ENCODE measurements around the gene SDF2.

DNA sequence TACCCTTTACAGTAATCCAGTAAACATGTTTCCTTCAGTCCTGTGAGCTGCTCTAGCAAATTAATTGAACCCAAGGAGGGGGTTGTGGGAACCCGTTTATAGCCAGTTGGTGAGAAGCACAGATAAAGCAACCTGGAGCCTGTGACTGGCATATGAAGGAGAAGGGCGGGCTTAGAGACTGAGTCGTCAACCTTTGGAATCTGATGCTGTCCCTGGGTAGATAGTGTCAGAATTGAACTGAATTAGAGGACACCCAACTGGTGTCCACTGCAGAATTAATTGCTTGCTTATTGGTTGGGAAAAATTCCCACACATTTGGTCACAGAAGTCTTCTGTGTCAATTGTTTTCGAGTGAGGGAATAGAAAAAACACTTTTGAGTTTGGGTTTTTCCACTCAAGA, 34.9 kb downstream of the SDF2 start:
- TF ChIP-seq, protein P1, sequence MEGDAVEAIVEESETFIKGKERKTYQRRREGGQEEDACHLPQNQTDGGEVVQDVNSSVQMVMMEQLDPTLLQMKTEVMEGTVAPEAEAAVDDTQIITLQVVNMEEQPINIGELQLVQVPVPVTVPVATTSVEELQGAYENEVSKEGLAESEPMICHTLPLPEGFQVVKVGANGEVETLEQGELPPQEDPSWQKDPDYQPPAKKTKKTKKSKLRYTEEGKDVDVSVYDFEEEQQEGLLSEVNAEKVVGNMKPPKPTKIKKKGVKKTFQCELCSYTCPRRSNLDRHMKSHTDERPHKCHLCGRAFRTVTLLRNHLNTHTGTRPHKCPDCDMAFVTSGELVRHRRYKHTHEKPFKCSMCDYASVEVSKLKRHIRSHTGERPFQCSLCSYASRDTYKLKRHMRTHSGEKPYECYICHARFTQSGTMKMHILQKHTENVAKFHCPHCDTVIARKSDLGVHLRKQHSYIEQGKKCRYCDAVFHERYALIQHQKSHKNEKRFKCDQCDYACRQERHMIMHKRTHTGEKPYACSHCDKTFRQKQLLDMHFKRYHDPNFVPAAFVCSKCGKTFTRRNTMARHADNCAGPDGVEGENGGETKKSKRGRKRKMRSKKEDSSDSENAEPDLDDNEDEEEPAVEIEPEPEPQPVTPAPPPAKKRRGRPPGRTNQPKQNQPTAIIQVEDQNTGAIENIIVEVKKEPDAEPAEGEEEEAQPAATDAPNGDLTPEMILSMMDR (IDR thresholded peaks at IDR 0.05) = no peak
- no peak for TF ChIP-seq EZH2phosphoT487 (IDR thresholded peaks at IDR 0.05; ENCODE audit: borderline replicate concordance, low read depth)
- no peak for TF ChIP-seq CHD2 (IDR thresholded peaks at IDR 0.05; ENCODE audit: low read length, partially characterized antibody)
- TF ChIP-seq MEF2A (IDR thresholded peaks at IDR 0.05; ENCODE audit: borderline replicate concordance, low read depth) = no peak

All from SK-N-SH (cell line).